Choroid plexus epithelial cell (primary cell): ENCODE measurements around the gene WNT3A.

Source experiments
- DNase-seq: peaks from one replicate; pipeline ENCODE4 v3.0.0-alpha.2; 2010; ENCODE audit warnings: low read depth
- H3K4me3 ChIP-seq: 2 replicates; pipeline ENCODE4 v1.5.1; 2011; ENCODE audit warnings: low read depth, mild to moderate bottlenecking, control low read depth, low read length, moderate library complexity
- CTCF ChIP-seq: conservative IDR thresholded peaks from 2 replicates; pipeline ENCODE4 v1.5.1; 2011; ENCODE audit warnings: low read depth, mild to moderate bottlenecking, control low read depth, inconsistent platforms, low read length, moderate library complexity

WNT3A gene

GRCh38 chr1:228034954-228035837 lies 28.4 kb downstream of the WNT3A start:
- no peak for DNase-seq
- H3K4me3 ChIP-seq: no peak overlapping the region
- no peak for TF ChIP-seq CTCF

GRCh38 chr1:228035844-228036243 lies 29.0 kb downstream of the WNT3A start:
- TF ChIP-seq CTCF: no peak
- no peak for DNase-seq
- H3K4me3 ChIP-seq: no peak overlapping the region

GRCh38 chr1:228036701-228037231 lies 30.0 kb downstream of the WNT3A start:
- no peak for TF ChIP-seq CTCF
- DNase-seq: no peak
- H3K4me3 ChIP-seq: no peak overlapping the region

- no peak overlapping the region for H3K4me3 ChIP-seq
- TF ChIP-seq CTCF: no peak
- peak; percentile 40 for DNase-seq
Measured at GRCh38 chr1:228037401-228038386, 30.9 kb downstream of the WNT3A start.

GRCh38 chr1:228038387-228039005 lies 31.7 kb downstream of the WNT3A start:
- no peak for DNase-seq
- no peak overlapping the region for H3K4me3 ChIP-seq

More at GRCh38 chr1:228038387-228039005, 31.7 kb downstream of the WNT3A start:
- TF ChIP-seq CTCF: no peak
